Caco-2 (cell line): ENCODE measurements around the gene SLC39A6. TPM values are rescaled to one million over a fixed set of nuclear protein-coding genes. Genes with fewer than 3 reads are reported as not detected.
"Not testable (repeated sequence)": the region's sequence is repeated elsewhere in the genome, so short reads cannot be mapped to it uniquely, and the experiment has no call there.

ENCODE experiments used
- BruUV-seq: library from RNA; stranded (reverse); fragments of 400-500 nt; replicated peaks from 2 replicates; lab custom pipeline; 2021; lab: Mats Ljungman, UMichigan
- CTCF ChIA-PET: fragments of 300-600 bp; sonication (Branson Sonifier 250); formaldehyde crosslinking; loops from one replicate; lab custom pipeline; 2022; ENCODE audit warnings: antibody characterized with exemption; lab: Charles Lee
- POLR2A ChIA-PET: fragments of 300-600 bp; sonication (Branson Sonifier 250); formaldehyde crosslinking; loops from one replicate; lab custom pipeline; 2022; ENCODE audit warnings: antibody characterized with exemption; lab: Charles Lee
- DNase-seq, 2 experiments: peaks; one replicate each; pipeline versions ENCODE4 v3.0.0 to v3.0.0-alpha.2; 2020 to 2022
- H3K27me3 ChIP-seq: replicated peaks from 2 replicates; pipeline ENCODE4 v1.6.0; 2011; ENCODE audit warnings: low read length; ENCODE audit not compliant: control insufficient read depth, insufficient read depth
- H3K36me3 ChIP-seq: 2 replicates; pipeline ENCODE4 v1.5.1; 2011; ENCODE audit warnings: low read length; ENCODE audit not compliant: control insufficient read depth, insufficient read depth
- H3K4me1 ChIP-seq: fragments of 250-450 bp; sonication (Bioruptor Pico); 2 replicates; pipeline ENCODE4 v1.5.1; 2020; ENCODE audit warnings: mild to moderate bottlenecking
- H3K4me3 ChIP-seq: 2 replicates; pipeline ENCODE4 v1.5.1; 2011; ENCODE audit warnings: low read depth, mild to moderate bottlenecking, control low read depth, low read length
- H3K9me3 ChIP-seq: fragments of 250-450 bp; sonication (Bioruptor Pico); 2 replicates; pipeline ENCODE4 v1.5.1; 2020; ENCODE audit warnings: mild to moderate bottlenecking, moderate library complexity
- H3K27ac Mint-ChIP-seq: one replicate; pipeline ENCODE4 v1.8.0; 2022; ENCODE audit warnings: mixed read lengths; ENCODE audit not compliant: unreplicated experiment
- H3K27me3 Mint-ChIP-seq: one replicate; pipeline ENCODE4 v1.8.0; 2022; ENCODE audit warnings: mixed read lengths; ENCODE audit not compliant: insufficient read depth, unreplicated experiment
- H3K36me3 Mint-ChIP-seq: one replicate; pipeline ENCODE4 v1.8.0; 2022; ENCODE audit warnings: mild to moderate bottlenecking, mixed read lengths; ENCODE audit not compliant: insufficient read depth, unreplicated experiment
- H3K4me1 Mint-ChIP-seq: one replicate; pipeline ENCODE4 v1.8.0; 2022; ENCODE audit warnings: low read depth, mixed read lengths; ENCODE audit not compliant: unreplicated experiment
- H3K4me3 Mint-ChIP-seq: one replicate; pipeline ENCODE4 v1.8.0; 2022; ENCODE audit warnings: mild to moderate bottlenecking, moderate library complexity, mixed read lengths; ENCODE audit not compliant: unreplicated experiment
- H3K9me3 Mint-ChIP-seq: one replicate; pipeline ENCODE4 v1.8.0; 2022; ENCODE audit warnings: mixed read lengths; ENCODE audit not compliant: unreplicated experiment
- intact Hi-C: fragments of 100-400 bp; cut with micrococcal nuclease; formaldehyde crosslinking; loops from one replicate; pipeline ENCODE4 v1.10.0; 2022; ENCODE audit not compliant: unreplicated experiment
- total RNA-seq: library from RNA; stranded (reverse); gene quantifications from 2 replicates; pipeline ENCODE4 v1.2.3, GENCODE V29; 2022
- TF ChIP-seq, protein P1 (sequence below), 2 experiments: fragments of 200-600 bp in 1 of 2; IDR thresholded peaks; 1 replicate in 1 of 2; 2 replicates in 1 of 2; pipeline versions ENCODE4 v1.5.1 to v1.8.0; 2011 to 2022; ENCODE audit warnings: antibody characterized with exemption in 1 of 2, control low read depth in 1 of 2, inconsistent platforms in 1 of 2, low read depth in 1 of 2, low read length in 1 of 2, mild to moderate bottlenecking in 1 of 2, moderate library complexity in 1 of 2; ENCODE audit not compliant: insufficient read depth in 1 of 2, severe bottlenecking in 1 of 2, unreplicated experiment in 1 of 2

Gene SLC39A6
- total RNA-seq, 1 experiment from 2014 or later = 19.5 TPM

DNA sequence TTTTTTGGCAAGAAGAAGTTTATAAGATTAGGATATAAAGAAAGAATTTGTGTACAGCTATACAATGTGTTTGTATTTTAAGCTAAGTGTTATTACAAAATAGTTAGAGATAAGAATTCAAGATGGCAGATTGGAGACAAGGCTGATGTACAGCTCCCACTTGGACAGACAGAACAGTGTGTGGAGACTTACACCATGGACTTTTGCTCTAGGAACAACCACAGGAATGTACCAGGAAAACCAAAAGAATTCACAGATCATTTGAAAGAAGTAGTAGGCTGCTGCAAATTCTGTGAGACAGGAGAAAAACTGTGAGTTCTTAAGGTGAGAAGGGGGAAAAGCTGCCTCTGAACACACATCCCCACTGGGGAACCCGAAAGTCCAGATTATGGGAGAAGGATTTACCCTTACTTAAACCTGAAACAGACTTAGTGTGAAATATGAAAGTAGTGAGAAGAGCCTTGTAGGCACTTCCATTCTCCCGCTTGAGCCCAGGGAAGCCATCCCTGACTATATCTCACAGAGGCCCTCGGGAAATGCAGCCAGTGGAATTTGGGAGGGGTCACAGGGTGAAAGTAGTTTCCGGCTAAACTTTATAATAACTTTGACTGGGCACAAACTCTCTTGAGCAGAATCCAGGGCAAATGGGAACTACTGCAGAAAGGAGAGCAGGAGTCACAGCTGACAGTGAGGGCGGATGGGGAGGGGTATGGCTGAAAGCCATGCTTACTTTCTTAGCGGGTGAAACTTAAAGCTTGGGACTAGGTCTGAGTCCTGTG is 50.2 kb downstream of the SLC39A6 start:
- intact Hi-C loops = loop anchor here (5.0 kb wide), 1 partner anchor 52 kb away; no protein-coding TSS in a partner anchor
- no peaks in the 10 kb centered on the region for H3K36me3 Mint-ChIP-seq
- no peaks in the 10 kb centered on the region for H3K36me3 ChIP-seq
- no TSS peak for BruUV-seq
- no peak overlapping the region for H3K4me3 ChIP-seq
- TF ChIP-seq, protein P1, sequence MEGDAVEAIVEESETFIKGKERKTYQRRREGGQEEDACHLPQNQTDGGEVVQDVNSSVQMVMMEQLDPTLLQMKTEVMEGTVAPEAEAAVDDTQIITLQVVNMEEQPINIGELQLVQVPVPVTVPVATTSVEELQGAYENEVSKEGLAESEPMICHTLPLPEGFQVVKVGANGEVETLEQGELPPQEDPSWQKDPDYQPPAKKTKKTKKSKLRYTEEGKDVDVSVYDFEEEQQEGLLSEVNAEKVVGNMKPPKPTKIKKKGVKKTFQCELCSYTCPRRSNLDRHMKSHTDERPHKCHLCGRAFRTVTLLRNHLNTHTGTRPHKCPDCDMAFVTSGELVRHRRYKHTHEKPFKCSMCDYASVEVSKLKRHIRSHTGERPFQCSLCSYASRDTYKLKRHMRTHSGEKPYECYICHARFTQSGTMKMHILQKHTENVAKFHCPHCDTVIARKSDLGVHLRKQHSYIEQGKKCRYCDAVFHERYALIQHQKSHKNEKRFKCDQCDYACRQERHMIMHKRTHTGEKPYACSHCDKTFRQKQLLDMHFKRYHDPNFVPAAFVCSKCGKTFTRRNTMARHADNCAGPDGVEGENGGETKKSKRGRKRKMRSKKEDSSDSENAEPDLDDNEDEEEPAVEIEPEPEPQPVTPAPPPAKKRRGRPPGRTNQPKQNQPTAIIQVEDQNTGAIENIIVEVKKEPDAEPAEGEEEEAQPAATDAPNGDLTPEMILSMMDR (IDR thresholded peaks at IDR 0.05; ENCODE audit: insufficient read depth in 1 of 2, low read depth in 1 of 2, low read length in 1 of 2, severe bottlenecking in 1 of 2, unreplicated experiment in 1 of 2) = no peak
- peaks cover 3% of the 10 kb centered on the region for H3K27me3 Mint-ChIP-seq
- peaks cover 10% of the 10 kb centered on the region for H3K9me3 Mint-ChIP-seq
- H3K9me3 ChIP-seq = no peaks in the 10 kb centered on the region
- H3K27me3 ChIP-seq = no peaks in the 10 kb centered on the region
- no peak overlapping the region for H3K4me3 Mint-ChIP-seq
- no peaks in the 10 kb centered on the region for H3K4me1 ChIP-seq
- ChIA-PET POLR2A (no interaction called here), CTCF (no interaction called here)
- DNase-seq = no peak
- H3K4me1 Mint-ChIP-seq = no peaks in the 10 kb centered on the region
- no peak overlapping the region for H3K27ac Mint-ChIP-seq

DNA sequence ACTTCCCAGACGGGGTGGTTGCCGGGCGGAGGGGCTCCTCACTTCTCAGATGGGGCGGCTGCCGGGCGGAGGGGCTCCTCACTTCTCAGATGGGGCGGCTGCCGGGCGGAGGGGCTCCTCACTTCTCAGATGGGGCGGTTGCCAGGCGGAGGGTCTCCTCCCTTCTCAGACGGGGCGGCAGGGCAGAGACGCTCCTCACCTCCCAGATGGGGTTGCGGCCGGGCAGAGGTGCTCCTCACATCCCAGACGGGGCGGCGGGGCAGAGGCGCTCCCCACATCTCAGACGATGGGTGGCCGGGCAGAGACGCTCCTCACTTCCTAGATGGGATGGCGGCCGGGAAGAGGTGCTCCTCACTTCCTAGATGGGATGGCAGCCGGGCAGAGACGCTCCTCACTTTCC is 51.4 kb downstream of the SLC39A6 start:
- H3K36me3 Mint-ChIP-seq, H3K9me3 ChIP-seq, CTCF ChIA-PET, BruUV-seq, H3K4me3 Mint-ChIP-seq, H3K36me3 ChIP-seq, H3K27me3 ChIP-seq, H3K4me3 ChIP-seq, H3K4me1 ChIP-seq, H3K9me3 Mint-ChIP-seq, H3K27me3 Mint-ChIP-seq, H3K4me1 Mint-ChIP-seq, POLR2A ChIA-PET, H3K27ac Mint-ChIP-seq, DNase-seq: not testable (repeated sequence)
- intact Hi-C loops = loop anchor here (5.0 kb wide), 1 partner anchor 50 kb away; no protein-coding TSS in a partner anchor

- Mint-ChIP-seq H3K9me3 (no peaks in the 10 kb centered on the region), H3K27ac (no peak overlapping the region), H3K4me1 (no peaks in the 10 kb centered on the region), H3K4me3 (no peak overlapping the region), H3K36me3 (no peaks in the 10 kb centered on the region), H3K27me3 (no peaks in the 10 kb centered on the region)
- CTCF ChIA-PET = no interaction called here
- POLR2A ChIA-PET = no interaction called here
- H3K27me3 ChIP-seq = no peaks in the 10 kb centered on the region
- H3K4me3 ChIP-seq = no peak overlapping the region
- DNase-seq = no peak
- no TSS peak for BruUV-seq
- H3K36me3 ChIP-seq = no peaks in the 10 kb centered on the region
- TF ChIP-seq, protein P1 (IDR thresholded peaks at IDR 0.05; ENCODE audit: insufficient read depth in 1 of 2, low read depth in 1 of 2, low read length in 1 of 2, severe bottlenecking in 1 of 2, unreplicated experiment in 1 of 2) = no peak
- H3K9me3 ChIP-seq = no peaks in the 10 kb centered on the region
- no peaks in the 10 kb centered on the region for H3K4me1 ChIP-seq
- intact Hi-C loops = loop anchor here (5.0 kb wide), 1 partner anchor 49 kb away; no protein-coding TSS in a partner anchor
Measured at GRCh38 chr18:36075862-36076587, 53.1 kb downstream of the SLC39A6 start.
